Dendritic cell treated with granulocyte-macrophage colony-stimulating factor and Interleukin-4, amounts not matched to agents 40 ng/mL and 50 ng/mL, for 4 days (primary cell): ENCODE results near the gene GRAMD1A.
"Not testable (repeated sequence)": the region's sequence is repeated elsewhere in the genome, so short reads cannot be mapped to it uniquely, and the experiment has no call there.

Experiments
- H3K27ac Mint-ChIP-seq: one replicate; pipeline ENCODE4 v1.8.0; 2022; ENCODE audit warnings: mild to moderate bottlenecking, mixed read lengths
- H3K27me3 Mint-ChIP-seq: one replicate; pipeline ENCODE4 v1.8.0; 2022; ENCODE audit warnings: mild to moderate bottlenecking, mixed read lengths
- H3K36me3 Mint-ChIP-seq: one replicate; pipeline ENCODE4 v1.8.0; 2022; ENCODE audit warnings: low read depth, mixed read lengths
- H3K4me1 Mint-ChIP-seq: one replicate; pipeline ENCODE4 v1.8.0; 2022; ENCODE audit warnings: low read depth, mixed read lengths
- H3K4me3 Mint-ChIP-seq: one replicate; pipeline ENCODE4 v1.8.0; 2022; ENCODE audit warnings: mild to moderate bottlenecking, moderate library complexity, mixed read lengths
- H3K9me3 Mint-ChIP-seq: one replicate; pipeline ENCODE4 v1.8.0; 2022; ENCODE audit warnings: mixed read lengths
- intact Hi-C: fragments of 100-400 bp; cut with micrococcal nuclease; formaldehyde crosslinking; loops from one replicate; pipeline ENCODE4 v1.15.0; 2022

The GRAMD1A gene

DNA sequence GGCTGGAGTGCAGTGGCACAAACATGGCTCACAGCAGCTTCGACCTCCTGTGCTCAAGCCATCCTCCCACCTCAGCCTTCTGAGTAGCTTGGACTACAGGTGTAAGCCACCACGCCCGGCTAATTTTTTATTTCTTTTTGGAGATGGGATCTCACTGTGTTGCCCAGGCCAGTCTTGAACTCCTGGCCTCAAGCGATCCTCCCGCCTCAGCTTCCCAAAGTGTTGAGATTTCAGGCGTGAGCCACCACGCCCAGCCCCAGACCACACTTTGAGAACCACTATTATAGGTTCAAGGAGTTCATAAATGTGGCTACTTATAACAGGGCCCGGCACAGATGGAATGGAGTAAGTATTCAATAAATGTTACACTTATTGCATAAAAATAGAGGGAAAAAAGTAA is 26.9 kb downstream of the GRAMD1A start:
- peaks cover 32% of the 10 kb centered on the region for H3K4me1 Mint-ChIP-seq
- no peak overlapping the region for H3K27ac Mint-ChIP-seq
- peaks cover 28% of the 10 kb centered on the region for H3K27me3 Mint-ChIP-seq
- H3K4me3 Mint-ChIP-seq: no peak overlapping the region
- peaks cover 66% of the 10 kb centered on the region for H3K36me3 Mint-ChIP-seq
- intact Hi-C loops: no loop called here
- H3K9me3 Mint-ChIP-seq: no peaks in the 10 kb centered on the region

GRCh38 chr19:35027851-35028599 is 27.9 kb downstream of the GRAMD1A start:
- H3K27me3 Mint-ChIP-seq: peaks cover 38% of the 10 kb centered on the region
- no peak overlapping the region for H3K4me3 Mint-ChIP-seq

DNA sequence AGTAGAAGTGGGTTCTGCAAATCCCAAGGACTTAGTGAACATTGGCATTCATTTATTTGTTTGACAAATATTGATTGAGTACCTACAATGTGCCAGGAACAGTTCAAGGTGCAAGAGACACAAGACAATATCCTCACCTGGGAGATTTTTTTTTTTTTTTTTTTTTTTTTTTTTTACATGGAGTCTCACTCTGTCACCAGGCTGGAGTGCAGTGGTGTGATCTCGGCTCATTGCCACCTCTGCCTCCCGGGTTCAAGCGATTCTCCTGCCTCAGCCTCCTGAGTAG is 28.4 kb downstream of the GRAMD1A start:
- H3K4me3 Mint-ChIP-seq, intact Hi-C loops, H3K9me3 Mint-ChIP-seq, H3K27ac Mint-ChIP-seq: not testable (repeated sequence)
- Mint-ChIP-seq H3K4me1 (peaks cover 17% of the 10 kb centered on the region), H3K27me3 (peaks cover 43% of the 10 kb centered on the region), H3K36me3 (peaks cover 51% of the 10 kb centered on the region)

More at GRCh38 chr19:35027851-35028599, 27.9 kb downstream of the GRAMD1A start:
- Mint-ChIP-seq H3K36me3 (peaks cover 56% of the 10 kb centered on the region), H3K27ac (no peak overlapping the region), H3K9me3 (no peaks in the 10 kb centered on the region), H3K4me1 (peaks cover 23% of the 10 kb centered on the region)
- intact Hi-C loops: no loop called here

DNA sequence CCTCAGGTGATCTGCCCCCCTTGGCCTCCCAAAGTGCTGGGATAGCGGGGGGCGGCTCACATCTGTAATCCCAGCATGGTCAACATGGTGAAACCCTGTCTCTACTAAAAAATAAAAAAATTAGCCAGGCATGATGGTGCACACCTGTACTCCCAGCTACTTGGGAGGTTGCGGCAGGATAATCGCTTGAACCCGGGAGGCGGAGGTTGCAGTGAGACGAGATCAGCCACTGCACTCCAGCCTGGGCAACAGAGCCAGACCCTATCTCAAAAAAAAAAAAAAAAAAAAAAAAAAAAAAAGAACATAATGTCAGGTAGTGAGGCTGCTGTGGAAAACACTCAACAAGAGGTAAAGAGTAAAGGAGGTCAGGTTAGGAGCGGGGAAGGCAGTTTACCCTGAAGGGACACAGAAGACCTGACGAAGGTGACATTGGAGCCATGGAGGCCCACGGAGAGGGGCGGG is 29.2 kb downstream of the GRAMD1A start:
- intact Hi-C loops, H3K9me3 Mint-ChIP-seq, H3K4me3 Mint-ChIP-seq, H3K27ac Mint-ChIP-seq: not testable (repeated sequence)
- H3K36me3 Mint-ChIP-seq: peaks cover 43% of the 10 kb centered on the region
- peaks cover 14% of the 10 kb centered on the region for H3K4me1 Mint-ChIP-seq
- H3K27me3 Mint-ChIP-seq: peaks cover 47% of the 10 kb centered on the region

- intact Hi-C loops: no loop called here
- peak overlapping the region; percentile 17 for H3K4me3 Mint-ChIP-seq
- H3K4me1 Mint-ChIP-seq: peaks cover 14% of the 10 kb centered on the region
- H3K27me3 Mint-ChIP-seq: peaks cover 50% of the 10 kb centered on the region
- H3K36me3 Mint-ChIP-seq: peaks cover 38% of the 10 kb centered on the region
- no peaks in the 10 kb centered on the region for H3K9me3 Mint-ChIP-seq
- H3K27ac Mint-ChIP-seq: no peak overlapping the region
These were observed 29.7 kb downstream of the GRAMD1A start for GRCh38 chr19:35029737-35030256.

- H3K4me3 Mint-ChIP-seq: peak within 1 kb of the TSS; percentile 55
- intact Hi-C loops: no loop called here
- peaks cover 31% of the 10 kb centered on the region for H3K36me3 Mint-ChIP-seq
- peaks cover 50% of the 10 kb centered on the region for H3K27me3 Mint-ChIP-seq
- no peak within 1 kb of the TSS for H3K27ac Mint-ChIP-seq
- peaks cover 14% of the 10 kb centered on the region for H3K4me1 Mint-ChIP-seq
- no peaks in the 10 kb centered on the region for H3K9me3 Mint-ChIP-seq
These were observed 30.3 kb downstream of the GRAMD1A start, which contains the start of gene SCN1B for GRCh38 chr19:35030257-35031071. TSS of gene SCN1B (plus strand) at chr19:35030470. CDS start at chr19:35030821, 351 bp downstream.

- intact Hi-C loops: no loop called here
- H3K4me3 Mint-ChIP-seq: peak overlapping the region; percentile 44
- H3K36me3 Mint-ChIP-seq: peaks cover 23% of the 10 kb centered on the region
- H3K4me1 Mint-ChIP-seq: peaks cover 14% of the 10 kb centered on the region
- H3K9me3 Mint-ChIP-seq: no peaks in the 10 kb centered on the region
- H3K27me3 Mint-ChIP-seq: peaks cover 50% of the 10 kb centered on the region
- H3K27ac Mint-ChIP-seq: no peak overlapping the region
These were observed 31.2 kb downstream of the GRAMD1A start for GRCh38 chr19:35031072-35031881.

DNA sequence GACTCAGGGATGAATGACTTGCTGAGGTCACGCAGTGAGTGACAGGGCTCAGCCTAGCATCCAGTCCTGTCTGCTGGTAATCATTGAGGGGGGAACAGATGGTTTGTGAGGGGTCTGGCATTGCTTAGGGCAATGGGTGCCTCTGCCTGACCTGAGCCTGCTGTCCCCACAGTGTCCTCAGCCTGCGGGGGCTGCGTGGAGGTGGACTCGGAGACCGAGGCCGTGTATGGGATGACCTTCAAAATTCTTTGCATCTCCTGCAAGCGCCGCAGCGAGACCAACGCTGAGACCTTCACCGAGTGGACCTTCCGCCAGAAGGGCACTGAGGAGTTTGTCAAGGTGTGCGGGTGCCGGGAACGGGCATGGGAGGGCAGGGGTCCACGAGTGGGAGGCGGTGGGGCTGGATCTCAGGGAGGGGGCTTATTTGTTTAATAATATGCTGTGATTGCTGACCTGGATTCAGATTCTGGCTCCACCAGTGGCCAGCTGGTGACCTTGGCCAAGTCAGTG is 32.3 kb downstream of the GRAMD1A start:
- no peak overlapping the region for H3K27ac Mint-ChIP-seq
- no peak overlapping the region for H3K4me3 Mint-ChIP-seq
- no peaks in the 10 kb centered on the region for H3K9me3 Mint-ChIP-seq
- peaks cover 17% of the 10 kb centered on the region for H3K4me1 Mint-ChIP-seq
- H3K36me3 Mint-ChIP-seq: peaks cover 12% of the 10 kb centered on the region
- H3K27me3 Mint-ChIP-seq: peaks cover 56% of the 10 kb centered on the region
- intact Hi-C loops: no loop called here

GRCh38 chr19:35033067-35034004 is 33.2 kb downstream of the GRAMD1A start:
- peaks cover 3% of the 10 kb centered on the region for H3K36me3 Mint-ChIP-seq
- intact Hi-C loops: no loop called here
- H3K4me3 Mint-ChIP-seq: no peak overlapping the region
- no peak overlapping the region for H3K27ac Mint-ChIP-seq
- peaks cover 64% of the 10 kb centered on the region for H3K27me3 Mint-ChIP-seq
- no peaks in the 10 kb centered on the region for H3K9me3 Mint-ChIP-seq
- H3K4me1 Mint-ChIP-seq: peaks cover 27% of the 10 kb centered on the region

- intact Hi-C loops: no loop called here
- Mint-ChIP-seq H3K27ac (no peak overlapping the region), H3K9me3 (no peaks in the 10 kb centered on the region), H3K4me3 (no peak overlapping the region), H3K27me3 (peaks cover 63% of the 10 kb centered on the region), H3K4me1 (peaks cover 33% of the 10 kb centered on the region), H3K36me3 (no peaks in the 10 kb centered on the region)
These were observed 33.9 kb downstream of the GRAMD1A start for GRCh38 chr19:35034005-35034502.

GRCh38 chr19:35034588-35035382 is 34.7 kb downstream of the GRAMD1A start:
- Mint-ChIP-seq H3K4me3 (no peak overlapping the region), H3K27me3 (peaks cover 64% of the 10 kb centered on the region), H3K27ac (no peak overlapping the region), H3K36me3 (no peaks in the 10 kb centered on the region), H3K9me3 (no peaks in the 10 kb centered on the region), H3K4me1 (peaks cover 35% of the 10 kb centered on the region)
- intact Hi-C loops: no loop called here
